Esophagus (tissue), 2 donors: ENCODE data around the gene KANK4. TPM values are rescaled to one million over a fixed set of nuclear protein-coding genes. Genes with fewer than 3 reads are reported as not detected.

Source experiments
- H3K27ac ChIP-seq, 2 donors: one replicate each; pipeline ENCODE4 v1.5.1; 2013; ENCODE audit warnings: low read depth in 2 of 2, mild to moderate bottlenecking in 2 of 2, inconsistent platforms in 1 of 2, low read length in 1 of 2, moderate library complexity in 1 of 2
- H3K27me3 ChIP-seq, 2 donors: one replicate each; pipeline ENCODE4 v1.6.1; 2013; ENCODE audit warnings: low read length in 2 of 2, control low read depth in 1 of 2, mild to moderate bottlenecking in 1 of 2; ENCODE audit not compliant: insufficient read depth in 2 of 2, control insufficient read depth in 1 of 2
- H3K36me3 ChIP-seq, 2 donors: one replicate each; pipeline ENCODE4 v1.6.1; 2013; ENCODE audit warnings: low read length in 1 of 2; ENCODE audit not compliant: control insufficient read depth in 2 of 2, insufficient read depth in 2 of 2
- H3K4me1 ChIP-seq, 2 donors: one replicate each; pipeline ENCODE4 v1.6.1; 2013; ENCODE audit warnings: low read length in 1 of 2; ENCODE audit not compliant: control insufficient read depth in 2 of 2, insufficient read depth in 2 of 2
- H3K4me3 ChIP-seq, 2 donors: one replicate each; pipeline ENCODE4 v1.5.1; 2013; ENCODE audit warnings: low read length in 2 of 2, mild to moderate bottlenecking in 2 of 2, low read depth in 1 of 2, moderate library complexity in 1 of 2
- H3K9me3 ChIP-seq, 2 donors: one replicate each; pipeline ENCODE4 v1.6.1; 2013; ENCODE audit warnings: mild to moderate bottlenecking in 2 of 2, low read depth in 1 of 2, low read length in 1 of 2, moderate library complexity in 1 of 2; ENCODE audit not compliant: control insufficient read depth in 2 of 2, insufficient read depth in 1 of 2
- WGBS, 2 donors: extraction: QIAGEN DNeasy Blood & Tissue Kit; methylation state at CpG; one replicate each; pipeline ENCODE4 v1.1.7; 2013; 5-methylcytosine and 5-hydroxymethylcytosine counted together
- polyA plus RNA-seq, 2 donors: library from polyadenylated mRNA; stranded (reverse); fragments of 200-250 nt; gene quantifications; one replicate each; pipeline ENCODE4 v1.2.3, GENCODE V29; 2013
- donor health status: healthy with polysubstance abuse.
- donor health status: Bipolar disorder and iron deficiency.

KANK4 gene
- polyA plus RNA-seq, result under 1 TPM; 0.01 to 0.12 TPM

DNA sequence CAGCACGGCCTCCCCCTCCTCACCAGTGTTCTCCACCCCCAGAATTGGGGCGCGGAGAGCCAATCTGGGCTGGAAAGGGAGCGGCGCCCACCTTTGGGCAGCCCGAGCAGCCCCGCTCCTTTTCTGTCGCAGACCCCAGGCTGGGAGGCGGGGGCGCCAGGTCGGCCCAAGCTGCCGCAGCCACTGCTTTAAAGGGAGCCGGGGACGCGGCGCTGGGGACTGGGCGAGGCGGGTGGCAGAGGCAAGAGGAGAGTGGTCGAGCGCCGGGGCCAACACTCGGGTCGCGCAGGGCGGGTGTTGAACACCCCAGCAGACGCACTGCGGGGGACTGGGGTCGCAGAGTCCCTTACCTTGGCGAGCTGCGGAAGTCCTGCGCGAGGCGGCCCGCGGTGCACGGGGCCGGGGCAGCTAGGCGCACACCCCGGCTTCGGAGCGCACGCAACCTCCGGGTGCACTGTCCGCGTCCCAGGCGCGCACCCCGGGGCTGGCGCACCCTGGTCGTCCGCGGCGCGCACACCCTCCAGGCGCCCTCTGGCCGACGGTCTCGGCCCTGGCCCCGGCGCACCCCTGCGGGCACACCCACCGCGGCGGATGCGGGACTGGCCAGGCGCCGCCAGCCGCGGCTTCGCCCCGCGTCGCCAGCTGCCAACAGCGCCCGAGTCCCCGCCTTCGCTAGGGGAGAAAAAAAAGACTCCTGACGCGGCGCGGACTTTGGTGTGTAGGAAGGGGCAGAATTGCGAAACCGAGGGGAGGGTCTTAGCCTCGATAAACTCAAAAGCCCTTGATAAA, at the start of gene KANK4:
Gene KANK4, minus strand, starts transcription at position 679 of the 789 bp plus-strand sequence. CDS start 37,870 bp downstream, outside the sequence.
- 0 to 2% methylated on average over 64 to 84 of the region's 84 CpGs for WGBS, 2 donors

DNA sequence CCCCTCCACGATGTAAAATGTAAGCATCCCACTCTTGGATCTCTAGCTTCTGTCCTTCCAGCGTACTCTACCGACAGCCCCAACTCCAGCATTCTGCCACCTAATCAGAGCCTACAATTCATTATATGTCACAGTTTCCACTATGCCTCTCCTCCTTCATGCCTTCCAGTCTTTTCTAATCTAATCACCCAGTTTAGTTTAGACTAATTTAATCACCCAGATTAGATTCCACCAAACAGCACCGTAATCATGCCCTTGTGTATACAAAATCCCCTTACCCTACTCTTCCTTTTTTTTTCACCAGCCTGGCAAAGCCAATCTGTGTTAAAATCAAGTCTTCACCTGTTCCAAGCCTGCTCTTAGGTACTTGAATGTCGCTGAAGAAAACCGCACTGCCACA, 49.8 kb upstream of the KANK4 start:
- H3K9me3 ChIP-seq, result peaks cover 0 to 2% of the 10 kb centered on the region in 2 donors
- H3K27me3 ChIP-seq, result no peaks in the 10 kb centered on the region
- 80 to 81% methylated on average over 6 of the region's 6 CpGs for WGBS, 2 donors
- no peak overlapping the region for H3K27ac ChIP-seq
- H3K4me3 ChIP-seq, result no peak overlapping the region
- no peaks in the 10 kb centered on the region for H3K36me3 ChIP-seq
- H3K4me1 ChIP-seq, result no peaks in the 10 kb centered on the region

More for the DNA sequence above, at the start of gene KANK4:
- Histone ChIP-seq H3K27ac (no peak within 1 kb of the TSS), H3K9me3 (no peaks in the 10 kb centered on the region), H3K36me3 (no peaks in the 10 kb centered on the region), H3K4me3 (peak within 1 kb of the TSS; percentile 16 to 21), H3K27me3 (peaks cover 0 to 17% of the 10 kb centered on the region in 2 donors), H3K4me1 (peaks cover 5 to 7% of the 10 kb centered on the region in 2 donors)

GRCh38 chr1:62367005-62367557, 47.8 kb upstream of the KANK4 start:
- Histone ChIP-seq H3K27me3 (no peaks in the 10 kb centered on the region), H3K36me3 (no peaks in the 10 kb centered on the region), H3K4me1 (no peaks in the 10 kb centered on the region), H3K4me3 (no peak overlapping the region), H3K9me3 (peaks cover 0 to 2% of the 10 kb centered on the region in 2 donors), H3K27ac (no peak overlapping the region)
- WGBS, 2 donors, result 82 to 87% methylated on average over 7 of the region's 7 CpGs

DNA sequence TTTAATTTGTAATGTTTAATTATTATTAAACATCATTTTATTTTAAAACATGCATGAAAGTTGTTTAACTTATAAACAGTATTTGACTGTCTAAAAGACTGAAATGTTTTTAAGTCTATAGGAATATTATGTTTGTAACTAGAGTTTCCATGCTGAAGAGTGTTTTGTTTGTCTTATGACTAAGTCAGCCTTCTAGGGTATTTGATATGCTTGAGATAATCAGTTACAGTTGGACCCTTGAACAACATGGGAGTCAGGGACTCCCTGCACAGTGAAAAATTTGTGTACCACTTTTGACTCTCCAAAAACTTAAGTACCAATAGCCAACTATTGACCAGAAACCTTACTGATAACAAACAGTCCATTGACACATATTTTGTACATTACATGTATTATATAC, 45.5 kb upstream of the KANK4 start:
- Histone ChIP-seq H3K27me3 (no peaks in the 10 kb centered on the region), H3K36me3 (no peaks in the 10 kb centered on the region), H3K27ac (no peak overlapping the region), H3K4me1 (no peaks in the 10 kb centered on the region), H3K9me3 (peaks cover 0 to 2% of the 10 kb centered on the region in 2 donors), H3K4me3 (no peak overlapping the region)

DNA sequence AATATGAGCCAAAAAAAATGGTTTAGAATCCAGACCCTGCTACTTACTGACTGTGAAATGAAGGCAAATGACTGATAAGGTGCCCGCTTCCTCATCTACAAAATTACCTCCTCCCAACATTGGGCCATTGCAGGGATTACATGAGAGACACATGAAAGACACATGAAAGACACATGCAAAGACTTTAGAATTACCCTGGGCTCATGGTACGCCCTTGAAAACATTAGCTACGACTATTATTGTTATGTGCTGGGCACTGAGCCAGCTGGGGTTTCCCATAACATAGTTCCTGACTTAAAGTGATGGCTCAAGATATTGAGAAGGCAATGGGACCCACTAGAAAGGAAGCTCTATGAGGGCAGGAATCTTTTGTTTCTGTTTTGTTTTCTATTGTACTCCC, 43.7 kb upstream of the KANK4 start:
- no peak overlapping the region for H3K27ac ChIP-seq
- no peaks in the 10 kb centered on the region for H3K36me3 ChIP-seq
- H3K9me3 ChIP-seq, result peaks cover 0 to 2% of the 10 kb centered on the region in 2 donors
- H3K27me3 ChIP-seq, result no peaks in the 10 kb centered on the region
- H3K4me1 ChIP-seq, result no peaks in the 10 kb centered on the region
- 52 to 65% methylated on average over 3 of the region's 3 CpGs for WGBS, 2 donors
- no peak overlapping the region for H3K4me3 ChIP-seq

GRCh38 chr1:62362061-62362917, 43.1 kb upstream of the KANK4 start:
- Histone ChIP-seq H3K4me3 (no peak overlapping the region), H3K9me3 (peaks cover 0 to 2% of the 10 kb centered on the region in 2 donors), H3K4me1 (no peaks in the 10 kb centered on the region), H3K27ac (no peak overlapping the region), H3K36me3 (no peaks in the 10 kb centered on the region), H3K27me3 (no peaks in the 10 kb centered on the region)
- WGBS, 2 donors, result 57 to 68% methylated on average over 11 of the region's 11 CpGs

- H3K36me3 ChIP-seq, result no peaks in the 10 kb centered on the region
- WGBS, 2 donors, result 49 to 58% methylated on average over 4 of the region's 4 CpGs
- H3K9me3 ChIP-seq, result no peaks in the 10 kb centered on the region
- H3K4me3 ChIP-seq, result no peak overlapping the region
- no peak overlapping the region for H3K27ac ChIP-seq
- no peaks in the 10 kb centered on the region for H3K27me3 ChIP-seq
- no peaks in the 10 kb centered on the region for H3K4me1 ChIP-seq
Measured at GRCh38 chr1:62361431-62361830, 42.2 kb upstream of the KANK4 start.

GRCh38 chr1:62358665-62359373, 39.6 kb upstream of the KANK4 start:
- Histone ChIP-seq H3K27me3 (no peaks in the 10 kb centered on the region), H3K36me3 (no peaks in the 10 kb centered on the region), H3K4me1 (no peaks in the 10 kb centered on the region), H3K27ac (no peak overlapping the region), H3K4me3 (no peak overlapping the region), H3K9me3 (no peaks in the 10 kb centered on the region)
- WGBS, 2 donors, result 57 to 73% methylated on average over 11 of the region's 11 CpGs

DNA sequence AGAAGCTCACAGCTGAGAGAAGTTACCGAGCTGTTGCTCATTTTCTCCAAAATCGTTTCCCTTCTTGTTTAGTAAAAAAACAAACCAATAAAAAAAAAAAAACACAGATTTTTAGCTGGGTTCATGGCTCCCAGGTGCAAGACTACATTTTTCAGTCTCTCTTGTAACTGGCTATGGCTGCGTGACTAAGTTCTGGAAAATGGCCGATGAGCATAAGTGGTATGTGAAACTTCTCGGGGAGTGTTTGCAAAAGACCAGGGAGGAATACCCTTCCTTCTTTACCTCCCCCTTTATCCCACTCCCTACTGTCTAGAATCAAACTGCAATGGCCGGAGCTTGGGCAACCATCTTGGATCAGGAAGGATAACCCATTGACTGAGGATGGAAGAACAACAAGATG, 38.7 kb upstream of the KANK4 start:
- WGBS, 2 donors, result 87 to 92% methylated on average over 6 of the region's 6 CpGs
- H3K36me3 ChIP-seq, result no peaks in the 10 kb centered on the region
- no peaks in the 10 kb centered on the region for H3K9me3 ChIP-seq

More for the DNA sequence above, 38.7 kb upstream of the KANK4 start:
- no peaks in the 10 kb centered on the region for H3K27me3 ChIP-seq
- no peak overlapping the region for H3K27ac ChIP-seq
- no peak overlapping the region for H3K4me3 ChIP-seq
- no peaks in the 10 kb centered on the region for H3K4me1 ChIP-seq
